ENCODE measurements around the gene HUWE1. TPM values are rescaled to one million over a fixed set of nuclear protein-coding genes. Genes with fewer than 3 reads are reported as not detected.
A peak's percentile ranks its signal among the peaks of the same experiment; 100 is the strongest.

Gene HUWE1, protein sequence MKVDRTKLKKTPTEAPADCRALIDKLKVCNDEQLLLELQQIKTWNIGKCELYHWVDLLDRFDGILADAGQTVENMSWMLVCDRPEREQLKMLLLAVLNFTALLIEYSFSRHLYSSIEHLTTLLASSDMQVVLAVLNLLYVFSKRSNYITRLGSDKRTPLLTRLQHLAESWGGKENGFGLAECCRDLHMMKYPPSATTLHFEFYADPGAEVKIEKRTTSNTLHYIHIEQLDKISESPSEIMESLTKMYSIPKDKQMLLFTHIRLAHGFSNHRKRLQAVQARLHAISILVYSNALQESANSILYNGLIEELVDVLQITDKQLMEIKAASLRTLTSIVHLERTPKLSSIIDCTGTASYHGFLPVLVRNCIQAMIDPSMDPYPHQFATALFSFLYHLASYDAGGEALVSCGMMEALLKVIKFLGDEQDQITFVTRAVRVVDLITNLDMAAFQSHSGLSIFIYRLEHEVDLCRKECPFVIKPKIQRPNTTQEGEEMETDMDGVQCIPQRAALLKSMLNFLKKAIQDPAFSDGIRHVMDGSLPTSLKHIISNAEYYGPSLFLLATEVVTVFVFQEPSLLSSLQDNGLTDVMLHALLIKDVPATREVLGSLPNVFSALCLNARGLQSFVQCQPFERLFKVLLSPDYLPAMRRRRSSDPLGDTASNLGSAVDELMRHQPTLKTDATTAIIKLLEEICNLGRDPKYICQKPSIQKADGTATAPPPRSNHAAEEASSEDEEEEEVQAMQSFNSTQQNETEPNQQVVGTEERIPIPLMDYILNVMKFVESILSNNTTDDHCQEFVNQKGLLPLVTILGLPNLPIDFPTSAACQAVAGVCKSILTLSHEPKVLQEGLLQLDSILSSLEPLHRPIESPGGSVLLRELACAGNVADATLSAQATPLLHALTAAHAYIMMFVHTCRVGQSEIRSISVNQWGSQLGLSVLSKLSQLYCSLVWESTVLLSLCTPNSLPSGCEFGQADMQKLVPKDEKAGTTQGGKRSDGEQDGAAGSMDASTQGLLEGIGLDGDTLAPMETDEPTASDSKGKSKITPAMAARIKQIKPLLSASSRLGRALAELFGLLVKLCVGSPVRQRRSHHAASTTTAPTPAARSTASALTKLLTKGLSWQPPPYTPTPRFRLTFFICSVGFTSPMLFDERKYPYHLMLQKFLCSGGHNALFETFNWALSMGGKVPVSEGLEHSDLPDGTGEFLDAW (N-terminal part only)
- total RNA-seq, result 165 and 167 TPM in 2 replicates

DNA sequence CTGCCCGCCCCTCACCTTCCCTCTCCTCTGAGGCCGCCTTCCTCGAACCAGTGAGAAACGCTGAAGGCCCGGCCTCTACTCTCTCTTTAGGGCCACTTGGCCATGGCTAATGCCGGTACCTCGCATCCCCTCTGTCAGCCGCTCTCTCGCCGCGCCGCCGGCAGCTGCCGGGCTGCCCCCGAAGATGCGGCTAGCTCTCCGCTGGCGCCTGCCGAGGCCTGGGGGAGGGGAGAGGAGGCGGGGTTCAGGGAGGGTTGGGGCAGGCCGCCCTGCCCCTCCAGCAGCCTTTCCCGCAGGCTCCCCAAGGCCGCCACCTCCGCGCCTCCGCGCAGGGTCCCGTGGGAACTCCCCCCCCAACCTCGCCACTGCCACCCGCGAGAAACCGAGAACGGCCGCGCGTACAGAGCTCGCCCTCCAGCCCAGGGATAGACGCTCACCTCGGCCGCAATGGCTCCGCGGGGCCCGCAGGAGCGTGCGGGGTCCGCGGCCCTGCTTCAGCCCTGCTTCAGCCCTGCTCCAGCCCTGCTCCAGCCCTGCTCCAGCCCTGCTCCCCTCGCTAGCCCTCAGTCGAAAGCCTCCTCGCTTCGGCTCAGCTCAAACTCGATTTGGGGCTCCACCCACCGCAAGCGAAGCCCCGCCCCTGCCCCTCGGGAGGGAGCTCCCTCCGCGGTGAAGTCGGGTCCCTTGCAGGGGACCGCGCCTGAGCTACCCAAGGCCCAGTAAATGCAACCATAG lies at the start of gene HUWE1:
TSS of gene HUWE1 (minus strand) at position 569 of the 735 bp plus-strand sequence. CDS start 32,612 bp downstream, outside the sequence.

Small RNA genes within 50 kb of the gene (small RNA-seq; reads per million reads assigned to genes)
- gene MIR98 (263 reads per million, percentile 99 among the genes with 10 or more reads in this experiment), gene MIRLET7F2 (55.1 reads per million, percentile 98 among the genes with 10 or more reads in this experiment)
